ENCODE measurements around the gene LCAT. TPM values are rescaled to one million over a fixed set of nuclear protein-coding genes. Genes with fewer than 3 reads are reported as not detected.
"Not testable (repeated sequence)": the region's sequence is repeated elsewhere in the genome, so short reads cannot be mapped to it uniquely, and the experiment has no call there.

The LCAT gene
- total RNA-seq, 1 donor from 2014 or later, result 32.1 TPM

GRCh38 chr16:67915831-67916723 is 27.8 kb downstream of the LCAT start:
- DNase-seq (ENCODE audit: low spot score), result no peak

GRCh38 chr16:67915496-67915769 is 28.5 kb downstream of the LCAT start:
- DNase-seq (ENCODE audit: low spot score), result not testable (repeated sequence)

- no peak for DNase-seq (ENCODE audit: low spot score)
Observed at GRCh38 chr16:67914758-67915495, 29.0 kb downstream of the LCAT start.

- no peak for DNase-seq (ENCODE audit: low spot score)
Observed at GRCh38 chr16:67910158-67910557, 33.8 kb downstream of the LCAT start.

- no peak for DNase-seq (ENCODE audit: low spot score)
Observed at GRCh38 chr16:67909056-67909742, 34.7 kb downstream of the LCAT start.

- no peak for DNase-seq (ENCODE audit: low spot score)
Observed at GRCh38 chr16:67907397-67908180, 36.3 kb downstream of the LCAT start.

- no peak for DNase-seq (ENCODE audit: low spot score)
Observed at GRCh38 chr16:67902831-67903230, 41.1 kb downstream of the LCAT start.

GRCh38 chr16:67901734-67902133 is 42.2 kb downstream of the LCAT start:
- DNase-seq (ENCODE audit: low spot score), result no peak

- DNase-seq (ENCODE audit: low spot score), result no peak
Observed at GRCh38 chr16:67897231-67897630, 46.7 kb downstream of the LCAT start.

- DNase-seq (ENCODE audit: low spot score), result no peak
Observed at GRCh38 chr16:67893743-67894399, 50.0 kb downstream of the LCAT start.

GRCh38 chr16:67892899-67893742 is 50.8 kb downstream of the LCAT start, which contains the start of gene PSKH1:
Gene PSKH1, plus strand, starts transcription at chr16:67893254. Its CDS starts 15,496 bp downstream, at chr16:67908750.
- peak; percentile 98 for DNase-seq (ENCODE audit: low spot score)

GRCh38 chr16:67892375-67892774 is 51.5 kb downstream of the LCAT start:
- DNase-seq (ENCODE audit: low spot score), result no peak

Other genes starting within 250 kb of the LCAT start
- 16.7 TPM for gene GFOD2, start 224.8 kb downstream of the LCAT start, total RNA-seq
- 14.5 TPM for gene RANBP10, start 137.6 kb downstream of the LCAT start, total RNA-seq
- 1.1 TPM for gene TSNAXIP1, start 137.2 kb downstream of the LCAT start, total RNA-seq
- gene THAP11, start 101.8 kb downstream of the LCAT start, total RNA-seq, result 21.6 TPM
- gene NUTF2, start 97.2 kb downstream of the LCAT start, total RNA-seq, result 87.6 TPM
- 35.5 TPM for gene CENPT, start 96.4 kb downstream of the LCAT start, total RNA-seq
- 41.3 TPM for gene EDC4, start 71.1 kb downstream of the LCAT start, total RNA-seq
- gene NRN1L, start 59.2 kb downstream of the LCAT start, total RNA-seq, result not detected
- gene PSKH1, start 50.9 kb downstream of the LCAT start, total RNA-seq, result 28.6 TPM
- gene CTRL, start 12.3 kb downstream of the LCAT start, total RNA-seq, result 1.3 TPM
- 53.8 TPM for gene PSMB10, start 7.3 kb downstream of the LCAT start, total RNA-seq
- 113 TPM for gene SLC12A4, start 24.5 kb upstream of the LCAT start, total RNA-seq
- gene DPEP3, start 36.4 kb upstream of the LCAT start, total RNA-seq, result 0.16 TPM
- gene DPEP2, start 55.4 kb upstream of the LCAT start, total RNA-seq, result 1.5 TPM
- not detected for gene DPEP2NB, start 71.8 kb upstream of the LCAT start, total RNA-seq
- 7.8 TPM for gene DDX28, start 79.1 kb upstream of the LCAT start, total RNA-seq
- gene DUS2, start 79.2 kb upstream of the LCAT start, total RNA-seq, result 17.4 TPM
- gene NFATC3, start 141.2 kb upstream of the LCAT start, total RNA-seq, result 38.2 TPM